Thymus (tissue), 11 donors: Measurements from ENCODE around the gene FCN1. TPM values are rescaled to one million over a fixed set of nuclear protein-coding genes. Genes with fewer than 3 reads are reported as not detected.
"Not testable (repeated sequence)": the region's sequence is repeated elsewhere in the genome, so short reads cannot be mapped to it uniquely, and the experiment has no call there.

ENCODE experiments used
- DNase-seq, 9 donors: peaks; one replicate each; pipeline ENCODE4 v3.0.0-alpha.2; 2013; ENCODE audit warnings: low spot score in 9 of 9, low read depth in 6 of 9, missing footprints in 1 of 9
- H3K27ac ChIP-seq, 2 donors: one replicate each; pipeline ENCODE4 v1.5.1; 2013; ENCODE audit warnings: control low read depth in 1 of 2, low read depth in 1 of 2, low read length in 1 of 2, mild to moderate bottlenecking in 1 of 2, moderate library complexity in 1 of 2
- H3K27me3 ChIP-seq, 2 donors: one replicate each; pipeline ENCODE4 v1.5.1; 2013; ENCODE audit warnings: low read length in 1 of 2; ENCODE audit not compliant: control insufficient read depth in 2 of 2, insufficient read depth in 1 of 2
- H3K36me3 ChIP-seq, 2 donors: one replicate each; pipeline ENCODE4 v1.5.1; 2013; ENCODE audit warnings: low read length in 1 of 2, mild to moderate bottlenecking in 1 of 2, moderate library complexity in 1 of 2; ENCODE audit not compliant: control insufficient read depth in 2 of 2, insufficient read depth in 2 of 2
- H3K4me1 ChIP-seq, 2 donors: one replicate each; pipeline ENCODE4 v1.5.1; 2013; ENCODE audit warnings: low read length in 2 of 2; ENCODE audit not compliant: control insufficient read depth in 2 of 2, insufficient read depth in 2 of 2
- H3K4me3 ChIP-seq, 2 donors: one replicate each; pipeline ENCODE4 v1.5.1; 2013; ENCODE audit warnings: low read length in 2 of 2, control low read depth in 1 of 2, mild to moderate bottlenecking in 1 of 2
- H3K9me3 ChIP-seq, 2 donors: one replicate each; pipeline ENCODE4 v1.5.1; 2013; ENCODE audit warnings: low read length in 1 of 2, mild to moderate bottlenecking in 1 of 2; ENCODE audit not compliant: control insufficient read depth in 2 of 2, insufficient read depth in 1 of 2
- WGBS: extraction: QIAGEN DNeasy Blood & Tissue Kit; methylation state at CpG from one replicate; pipeline ENCODE4 v1.1.7; 2013; 5-methylcytosine and 5-hydroxymethylcytosine counted together
- polyA plus RNA-seq: library from polyadenylated mRNA; stranded (reverse); fragments of 200-250 nt; gene quantifications from one replicate; pipeline ENCODE4 v1.2.3, GENCODE V29; 2013
- total RNA-seq: library from RNA; stranded (reverse); fragments of 120-200 nt; gene quantifications from one replicate; pipeline ENCODE4 v1.2.4, GENCODE V29; 2013
- donor health status: healthy.

Gene FCN1
- total and polyA plus RNA-seq, 2 donors = 4.9 to 12.2 TPM

- H3K4me1 ChIP-seq = no peaks in the 10 kb centered on the region
- no peaks in the 10 kb centered on the region for H3K9me3 ChIP-seq
- no peak overlapping the region for H3K4me3 ChIP-seq
- DNase-seq = no peak
- no peak overlapping the region for H3K27ac ChIP-seq
- 98% methylated on average over 22 of the region's 22 CpGs for WGBS
- H3K27me3 ChIP-seq = no peaks in the 10 kb centered on the region
- H3K36me3 ChIP-seq = no peaks in the 10 kb centered on the region
These were observed 49.6 kb downstream of the FCN1 start for GRCh38 chr9:134867917-134868750.

GRCh38 chr9:134864821-134865190 is 52.9 kb downstream of the FCN1 start:
- no peaks in the 10 kb centered on the region for H3K4me1 ChIP-seq
- DNase-seq = no peak
- H3K9me3 ChIP-seq = no peaks in the 10 kb centered on the region
- H3K36me3 ChIP-seq = no peaks in the 10 kb centered on the region
- no peaks in the 10 kb centered on the region for H3K27me3 ChIP-seq
- H3K4me3 ChIP-seq = no peak overlapping the region
- WGBS = 97% methylated on average over 13 of the region's 13 CpGs
- H3K27ac ChIP-seq = no peak overlapping the region

GRCh38 chr9:134863941-134864820 is 53.5 kb downstream of the FCN1 start:
- Histone ChIP-seq H3K27me3 (no peaks in the 10 kb centered on the region), H3K27ac (no peak overlapping the region), H3K9me3 (no peaks in the 10 kb centered on the region), H3K4me1 (no peaks in the 10 kb centered on the region), H3K4me3 (no peak overlapping the region), H3K36me3 (no peaks in the 10 kb centered on the region)
- no peak for DNase-seq
- 94% methylated on average over 28 of the region's 28 CpGs for WGBS

GRCh38 chr9:134863306-134863902 is 54.3 kb downstream of the FCN1 start:
- no peak for DNase-seq
- H3K36me3 ChIP-seq = no peaks in the 10 kb centered on the region
- no peaks in the 10 kb centered on the region for H3K9me3 ChIP-seq
- H3K4me3 ChIP-seq = no peak overlapping the region
- H3K27ac ChIP-seq = no peak overlapping the region
- H3K27me3 ChIP-seq = no peaks in the 10 kb centered on the region
- 96% methylated on average over 16 of the region's 16 CpGs for WGBS
- H3K4me1 ChIP-seq = no peaks in the 10 kb centered on the region

- no peaks in the 10 kb centered on the region for H3K36me3 ChIP-seq
- 92% methylated on average over 17 of the region's 17 CpGs for WGBS
- no peaks in the 10 kb centered on the region for H3K27me3 ChIP-seq
- H3K27ac ChIP-seq = no peak overlapping the region
- DNase-seq = no peak
- no peaks in the 10 kb centered on the region for H3K4me1 ChIP-seq
- H3K4me3 ChIP-seq = no peak overlapping the region
- no peaks in the 10 kb centered on the region for H3K9me3 ChIP-seq
These were observed 55.9 kb downstream of the FCN1 start for GRCh38 chr9:134861595-134862334.

GRCh38 chr9:134860510-134860909 is 57.2 kb downstream of the FCN1 start:
- Histone ChIP-seq H3K9me3 (no peaks in the 10 kb centered on the region), H3K4me1 (no peaks in the 10 kb centered on the region), H3K36me3 (no peaks in the 10 kb centered on the region), H3K4me3 (no peak overlapping the region), H3K27ac (no peak overlapping the region), H3K27me3 (no peaks in the 10 kb centered on the region)
- DNase-seq = no peak
- WGBS = 95% methylated on average over 13 of the region's 13 CpGs

GRCh38 chr9:134858051-134858841 is 59.5 kb downstream of the FCN1 start:
- 87% methylated on average over 11 of the region's 11 CpGs for WGBS
- Histone ChIP-seq H3K4me3 (no peak overlapping the region), H3K4me1 (no peaks in the 10 kb centered on the region), H3K27me3 (no peaks in the 10 kb centered on the region), H3K9me3 (no peaks in the 10 kb centered on the region), H3K27ac (no peak overlapping the region), H3K36me3 (no peaks in the 10 kb centered on the region)
- DNase-seq = no peak

GRCh38 chr9:134857451-134857850 is 60.3 kb downstream of the FCN1 start:
- 93% methylated on average over 2 of the region's 2 CpGs for WGBS

More at GRCh38 chr9:134857451-134857850, 60.3 kb downstream of the FCN1 start:
- H3K27me3 ChIP-seq, H3K36me3 ChIP-seq, H3K4me3 ChIP-seq, H3K27ac ChIP-seq, H3K4me1 ChIP-seq, H3K9me3 ChIP-seq, DNase-seq: not testable (repeated sequence)
